ENCODE results near the gene C20orf96. TPM values are rescaled to one million over a fixed set of nuclear protein-coding genes. Genes with fewer than 3 reads are reported as not detected.

The C20orf96 gene
- total and polyA plus RNA-seq, 2 of the 4 experiments (the other 2 are of a cell fraction), result 2.0 to 9.8 TPM

DNA sequence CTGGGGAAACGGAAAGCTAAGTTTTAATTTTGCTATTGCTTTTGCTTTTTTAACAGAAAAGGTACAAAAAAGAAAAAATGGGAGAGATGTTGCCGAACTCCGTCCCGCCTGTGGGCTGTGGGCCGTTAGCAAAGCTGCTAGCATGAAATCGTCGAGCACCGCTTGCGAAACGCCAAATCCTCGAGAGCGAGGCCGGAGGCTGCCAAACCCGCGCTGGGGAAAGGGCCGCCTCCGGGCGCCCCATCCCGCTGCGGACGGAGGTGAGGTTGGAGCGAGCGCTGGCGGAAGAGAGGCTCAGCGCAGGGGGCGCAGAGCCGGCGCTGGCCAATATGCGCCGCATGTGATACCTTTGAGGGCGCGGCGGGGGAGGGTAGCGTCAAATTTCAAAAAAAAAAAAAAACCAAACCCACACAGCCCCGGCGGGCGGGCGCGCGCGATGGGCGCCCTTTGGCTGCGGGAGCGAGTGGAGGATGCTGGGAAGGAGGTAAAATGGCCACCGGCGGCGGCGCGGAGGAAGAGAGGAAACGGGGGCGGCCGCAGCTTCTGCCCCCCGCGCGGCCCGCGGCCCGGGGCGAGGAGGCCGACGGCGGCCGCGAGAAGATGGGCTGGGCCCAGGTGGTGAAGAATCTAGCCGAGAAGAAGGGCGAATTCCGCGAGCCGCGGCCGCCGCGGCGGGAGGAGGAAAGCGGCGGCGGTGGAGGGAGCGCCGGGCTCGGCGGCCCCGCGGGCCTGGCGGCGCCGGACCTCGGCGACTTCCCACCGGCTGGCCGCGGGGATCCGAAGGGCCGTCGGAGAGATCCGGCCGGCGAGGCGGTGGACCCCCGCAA is 6.8 kb upstream of the C20orf96 start, which contains the start of gene ZCCHC3:
Gene ZCCHC3, plus strand, starts transcription at position 473 of the 827 bp plus-strand sequence. Its CDS starts 17 bp downstream, at position 490.
- ATAC-seq (ENCODE audit: low read depth), result peak; percentile 90
- Histone ChIP-seq H2BK20ac (ENCODE audit: low read depth, low read length) (no peak within 1 kb of the TSS), H2BK15ac (ENCODE audit: low read depth, low read length) (peak within 1 kb of the TSS; percentile 29; the same call in 1 of the 3 replicates), H4K20me1 (ENCODE audit: insufficient read depth, low read length) (peaks cover 33% of the 10 kb centered on the region), H3K36me3 (ENCODE audit: control insufficient read depth, insufficient read depth, low read length) (peaks cover 5% of the 10 kb centered on the region; the same call in 1 of the 2 replicates), H3K4me1 (ENCODE audit: control insufficient read depth, insufficient read depth, low read length) (peaks cover 14% of the 10 kb centered on the region), H3K9me3 (ENCODE audit: control insufficient read depth, insufficient read depth, low read length) (no peaks in the 10 kb centered on the region), H3K9ac (ENCODE audit: low read depth, low read length) (peak within 1 kb of the TSS; percentile 90), H3K27ac (ENCODE audit: insufficient read depth, low read length) (peak within 1 kb of the TSS; percentile 99), H2BK120ac (ENCODE audit: low read depth, low read length) (peak within 1 kb of the TSS; percentile 58), H2BK5ac (ENCODE audit: low read depth, low read length, poor library complexity, severe bottlenecking) (peak within 1 kb of the TSS; percentile 92), H3K9me1 (ENCODE audit: insufficient read depth, low read length) (peaks cover 26% of the 10 kb centered on the region), H2AFZ (replicated peaks; ENCODE audit: low read length, poor library complexity) (peak within 1 kb of the TSS; percentile 89), H3K27me3 (ENCODE audit: control insufficient read depth, insufficient read depth, low read length) (no peaks in the 10 kb centered on the region), H3K4ac (ENCODE audit: low read depth, low read length) (peak within 1 kb of the TSS; percentile 98), H3K14ac (replicated peaks; ENCODE audit: low read depth, low read length) (peak within 1 kb of the TSS; percentile 97), H2AK9ac (replicated peaks; ENCODE audit: low read depth, low read length, poor library complexity) (peak within 1 kb of the TSS; percentile 99), H4K8ac (ENCODE audit: low read depth in 2 of 2, low read length in 2 of 2) (peak within 1 kb of the TSS; percentile 58 to 88), H3K18ac (ENCODE audit: low read depth, low read length) (peak within 1 kb of the TSS; percentile 83), H3K23ac (ENCODE audit: low read depth, low read length) (peak within 1 kb of the TSS; percentile 97), H3K4me2 (ENCODE audit: low read depth, low read length) (peak within 1 kb of the TSS; percentile 99), H3K4me3 (ENCODE audit: insufficient read depth, low read depth, low read length) (peak within 1 kb of the TSS; percentile 100), H4K5ac (ENCODE audit: low read depth, low read length) (peak within 1 kb of the TSS; percentile 86), H2AK5ac (ENCODE audit: low read depth, low read length) (peak within 1 kb of the TSS; percentile 97), H4K91ac (ENCODE audit: insufficient read depth, low read depth, low read length) (peak within 1 kb of the TSS; percentile 71), H3K56ac (ENCODE audit: extremely low read depth, insufficient read depth, low read length) (peak within 1 kb of the TSS; percentile 80), H3K79me1 (ENCODE audit: low read depth in 1 of 2, low read length in 2 of 2) (peaks cover 29 to 45% of the 10 kb centered on the region in 2 experiments)
- DNase-seq, result peak; percentile 93
- ChIA-PET CTCF (interaction anchor here (0.6 to 1.5 kb wide), 3 partner anchors 26 to 181 kb away, joined by 3 to 5 read pairs (median 4); no protein-coding TSS in a partner anchor), POLR2A (ENCODE audit: unreplicated experiment) (interaction anchor here (0.6 to 0.7 kb wide), 2 partner anchors 13 to 29 kb away, joined by 3 to 5 read pairs; no protein-coding TSS in a partner anchor)
- dilution Hi-C loops (cut with HindIII; ENCODE audit: low sequenced_read_pairs, unreplicated experiment), result no loop called here
- intact Hi-C loops (cut with micrococcal nuclease), result loop anchor here (1.0 to 2.0 kb wide), 2 partner anchors 13 to 30 kb away; no protein-coding TSS in a partner anchor
- BruUV-seq (replicated peaks), result TSS peak; percentile 81
- in situ Hi-C loops (cut with MboI; ENCODE audit: low sequenced_read_pairs), result no loop called here
- WGBS, 2 experiments (ENCODE audit: extremely low coverage in 2 of 2, insufficient read length in 1 of 2), result 0% methylated on average over 47 of the region's 99 CpGs; no CpG with 5 or more reads in 1 of the 2 experiments
- TF ChIP-seq CEBPB (IDR thresholded peaks at IDR 0.05; ENCODE audit: low read depth, low read length), result peak; percentile 97
- peak; percentile 88 for TF ChIP-seq MAZ (IDR thresholded peaks at IDR 0.05; ENCODE audit: borderline replicate concordance, low read depth, low read length)
- TF ChIP-seq MXI1 (IDR thresholded peaks at IDR 0.05; ENCODE audit: borderline replicate concordance, low read depth, low read length), result peak; percentile 77; the same call in 1 of the 2 replicates
- TF ChIP-seq SMC3 (IDR thresholded peaks at IDR 0.05; ENCODE audit: low read depth, low read length), result no peak
- TF ChIP-seq NFE2L2 (IDR thresholded peaks at IDR 0.05; ENCODE audit: low read depth, low read length), result 0 out of 2 replicates have a peak, but pooled peaks have one; percentile 4
- TF ChIP-seq CHD1 (IDR thresholded peaks at IDR 0.05; ENCODE audit: low read depth, low read length), result no peak; the same call in 1 of the 2 replicates
- peak; percentile 85 for TF ChIP-seq POLR2A (IDR thresholded peaks at IDR 0.05; ENCODE audit: low read depth, low read length)
- no peak; the same call in 1 of the 2 replicates for TF ChIP-seq RFX5 (IDR thresholded peaks at IDR 0.05; ENCODE audit: low read depth, low read length)
- TF ChIP-seq BHLHE40 (IDR thresholded peaks at IDR 0.05; ENCODE audit: low read depth, low read length), result peak; percentile 43; the same call in 1 of the 2 replicates
- TF ChIP-seq, protein P1, sequence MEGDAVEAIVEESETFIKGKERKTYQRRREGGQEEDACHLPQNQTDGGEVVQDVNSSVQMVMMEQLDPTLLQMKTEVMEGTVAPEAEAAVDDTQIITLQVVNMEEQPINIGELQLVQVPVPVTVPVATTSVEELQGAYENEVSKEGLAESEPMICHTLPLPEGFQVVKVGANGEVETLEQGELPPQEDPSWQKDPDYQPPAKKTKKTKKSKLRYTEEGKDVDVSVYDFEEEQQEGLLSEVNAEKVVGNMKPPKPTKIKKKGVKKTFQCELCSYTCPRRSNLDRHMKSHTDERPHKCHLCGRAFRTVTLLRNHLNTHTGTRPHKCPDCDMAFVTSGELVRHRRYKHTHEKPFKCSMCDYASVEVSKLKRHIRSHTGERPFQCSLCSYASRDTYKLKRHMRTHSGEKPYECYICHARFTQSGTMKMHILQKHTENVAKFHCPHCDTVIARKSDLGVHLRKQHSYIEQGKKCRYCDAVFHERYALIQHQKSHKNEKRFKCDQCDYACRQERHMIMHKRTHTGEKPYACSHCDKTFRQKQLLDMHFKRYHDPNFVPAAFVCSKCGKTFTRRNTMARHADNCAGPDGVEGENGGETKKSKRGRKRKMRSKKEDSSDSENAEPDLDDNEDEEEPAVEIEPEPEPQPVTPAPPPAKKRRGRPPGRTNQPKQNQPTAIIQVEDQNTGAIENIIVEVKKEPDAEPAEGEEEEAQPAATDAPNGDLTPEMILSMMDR (conservative IDR thresholded peaks at IDR 0.05; ENCODE audit: low read depth, low read length), result 0 out of 2 replicates have a peak, but pooled peaks have one; percentile 30
- no peak for TF ChIP-seq FOS (IDR thresholded peaks at IDR 0.05; ENCODE audit: low read depth, low read length)
- TF ChIP-seq RAD21 (IDR thresholded peaks at IDR 0.05; ENCODE audit: low read length), result peak; percentile 29; the same call in 1 of the 2 replicates
- TF ChIP-seq MAFK (IDR thresholded peaks at IDR 0.05; ENCODE audit: low read depth, low read length), result no peak
- TF ChIP-seq, protein P2, sequence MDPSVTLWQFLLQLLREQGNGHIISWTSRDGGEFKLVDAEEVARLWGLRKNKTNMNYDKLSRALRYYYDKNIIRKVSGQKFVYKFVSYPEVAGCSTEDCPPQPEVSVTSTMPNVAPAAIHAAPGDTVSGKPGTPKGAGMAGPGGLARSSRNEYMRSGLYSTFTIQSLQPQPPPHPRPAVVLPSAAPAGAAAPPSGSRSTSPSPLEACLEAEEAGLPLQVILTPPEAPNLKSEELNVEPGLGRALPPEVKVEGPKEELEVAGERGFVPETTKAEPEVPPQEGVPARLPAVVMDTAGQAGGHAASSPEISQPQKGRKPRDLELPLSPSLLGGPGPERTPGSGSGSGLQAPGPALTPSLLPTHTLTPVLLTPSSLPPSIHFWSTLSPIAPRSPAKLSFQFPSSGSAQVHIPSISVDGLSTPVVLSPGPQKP (IDR thresholded peaks at IDR 0.05; ENCODE audit: borderline replicate concordance, low read depth, low read length), result no peak
